HG03520 (cell line): ENCODE results near the gene PRKCA.

Source experiments
- ATAC-seq: cut with Tn5 transposase; IDR thresholded peaks from one replicate; pipeline ENCODE4 v1.9.1; 2021; ENCODE audit warnings: mild to moderate bottlenecking, moderate library complexity; ENCODE audit not compliant: unreplicated experiment

PRKCA gene

DNA sequence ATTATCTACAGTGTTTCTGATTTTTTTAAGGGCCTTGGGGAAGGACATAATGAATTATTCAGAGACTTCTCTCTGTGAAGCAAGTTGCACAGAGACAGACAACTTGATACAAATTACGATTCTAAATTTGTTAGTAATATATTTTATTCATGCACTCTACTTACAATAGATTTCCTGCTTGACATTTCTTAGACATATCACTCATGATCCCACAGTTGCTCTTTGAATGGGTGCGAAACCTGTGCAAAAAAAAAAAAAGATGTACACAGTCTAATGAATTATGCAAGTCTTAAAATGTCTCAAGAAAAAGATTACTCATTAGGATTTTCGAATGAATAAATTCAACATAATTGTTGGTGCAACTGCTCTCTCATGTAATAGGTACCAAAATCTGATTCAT is 254.8 kb downstream of the PRKCA start:
- no peak for ATAC-seq

DNA sequence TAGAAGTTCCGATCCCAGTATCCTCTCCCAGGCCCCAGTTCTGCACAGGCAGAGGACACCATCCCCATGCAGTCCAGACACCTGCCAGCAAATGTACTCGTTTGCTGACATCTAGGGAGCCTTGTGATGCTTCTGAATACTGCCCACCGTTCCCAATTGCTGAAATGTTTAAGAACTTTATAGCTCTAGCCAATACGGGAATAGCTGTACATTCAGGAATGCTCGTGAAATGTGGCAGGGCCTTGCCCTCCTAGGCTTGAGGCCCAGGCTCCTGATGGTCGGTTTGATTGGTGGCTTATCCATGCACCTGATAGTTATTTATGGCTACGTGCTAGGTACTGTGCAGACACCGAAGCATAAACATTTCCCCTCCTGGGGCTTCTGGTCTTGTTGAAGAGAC is 255.5 kb downstream of the PRKCA start:
- no peak for ATAC-seq

DNA sequence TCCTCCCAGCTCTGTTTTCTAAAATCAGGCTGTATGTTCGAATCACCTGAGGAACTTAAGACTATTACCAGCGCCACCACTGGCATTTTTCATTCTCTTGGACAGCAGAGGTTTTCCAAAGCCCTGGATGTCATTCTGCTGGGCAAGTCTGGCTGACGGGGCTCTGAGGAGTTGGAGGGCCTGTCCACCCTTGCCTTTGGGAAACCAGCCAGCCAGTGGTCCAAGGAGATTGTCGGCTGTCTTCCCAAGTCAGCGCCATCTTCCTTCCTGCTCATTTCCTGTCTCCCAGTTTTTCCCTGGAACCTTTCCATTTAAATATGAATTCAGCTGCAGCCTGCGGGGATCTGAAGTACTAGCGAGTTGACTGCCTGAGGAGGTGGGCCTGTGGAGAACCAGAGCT is 258.3 kb downstream of the PRKCA start:
- no peak for ATAC-seq

DNA sequence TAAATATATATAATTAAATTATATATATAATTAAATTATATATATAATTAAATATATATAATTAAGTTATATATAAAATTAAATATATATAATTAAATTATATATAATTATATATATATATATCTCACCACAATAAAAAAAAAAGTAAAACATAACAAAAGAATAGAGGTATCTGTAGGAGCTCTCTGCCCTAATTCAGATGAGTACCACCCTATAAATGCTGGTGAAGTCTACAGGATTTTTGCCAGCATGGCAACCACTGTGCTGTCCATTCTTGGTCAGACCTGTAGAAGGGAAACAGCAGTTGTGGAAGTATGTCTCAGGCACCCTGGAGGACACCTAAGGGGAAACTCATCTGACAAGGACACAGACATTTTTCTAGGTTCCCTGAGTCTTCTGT is 259.7 kb downstream of the PRKCA start:
- no peak for ATAC-seq

DNA sequence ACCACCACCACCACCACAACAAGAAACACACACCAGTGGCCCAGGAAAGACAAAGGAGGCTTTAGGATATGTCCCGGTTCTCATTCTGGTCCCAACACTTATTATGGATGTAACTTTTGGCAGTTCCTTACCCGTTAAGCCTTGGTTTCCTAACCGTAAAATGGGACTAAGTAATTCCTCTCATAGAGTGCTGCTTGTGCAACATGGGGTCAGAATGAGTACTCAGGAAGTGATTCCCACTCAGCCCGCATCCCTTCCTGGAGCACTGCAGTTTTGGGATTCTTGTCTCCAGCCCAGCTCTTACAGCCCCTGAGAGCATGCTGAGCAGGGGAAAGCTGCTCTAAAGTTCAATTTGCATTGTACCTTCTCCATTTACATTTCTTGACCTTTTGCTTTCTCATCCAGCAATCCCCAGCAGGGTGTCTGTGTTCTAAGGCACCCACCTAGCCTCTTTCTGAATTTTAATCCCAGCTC is 262.6 kb downstream of the PRKCA start:
- ATAC-seq, result no peak

DNA sequence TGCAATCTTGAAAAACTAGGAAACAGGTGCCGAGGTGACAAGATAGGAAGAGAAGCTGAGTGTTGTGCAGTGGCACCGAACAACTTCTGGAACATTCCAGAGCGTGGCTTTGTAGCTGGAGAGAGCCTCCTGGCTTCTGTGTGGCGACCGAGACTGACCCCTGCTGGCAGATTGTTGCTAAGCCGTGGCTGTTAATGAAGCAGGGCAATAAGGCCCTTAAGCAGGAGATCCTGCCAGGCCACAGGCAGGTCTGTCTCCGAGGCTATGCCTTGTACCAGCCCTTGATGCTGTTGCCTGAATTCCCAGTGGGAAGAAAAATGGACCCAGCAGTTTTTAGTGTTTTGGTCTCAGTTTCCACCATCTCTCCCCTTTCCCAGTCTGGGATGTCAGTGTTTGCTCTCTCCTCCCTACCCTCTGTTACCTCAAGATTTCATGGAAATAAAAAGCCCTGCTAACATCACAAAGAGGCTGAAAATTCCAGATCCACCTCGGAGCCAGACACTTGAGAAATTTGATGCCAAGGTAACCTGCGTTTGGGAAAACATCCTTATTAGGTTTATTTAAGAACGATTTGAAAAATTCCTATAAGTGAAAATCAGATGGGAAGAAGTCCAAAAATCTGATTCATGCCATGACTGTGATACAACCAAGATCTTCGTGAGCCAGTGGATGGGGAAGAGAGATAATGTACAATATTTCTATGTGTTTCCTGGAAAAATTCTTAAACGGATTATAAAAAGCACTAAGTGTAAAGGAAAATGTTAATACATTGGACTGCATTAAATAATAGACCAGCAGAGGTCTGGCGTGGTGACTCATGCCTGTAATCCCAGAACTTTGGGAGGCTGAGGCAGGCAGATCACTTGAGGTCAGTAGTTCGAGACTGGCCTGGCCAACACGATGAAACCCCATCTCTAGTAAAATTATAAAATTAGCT is 265.1 kb downstream of the PRKCA start:
- peak; percentile 84 for ATAC-seq

DNA sequence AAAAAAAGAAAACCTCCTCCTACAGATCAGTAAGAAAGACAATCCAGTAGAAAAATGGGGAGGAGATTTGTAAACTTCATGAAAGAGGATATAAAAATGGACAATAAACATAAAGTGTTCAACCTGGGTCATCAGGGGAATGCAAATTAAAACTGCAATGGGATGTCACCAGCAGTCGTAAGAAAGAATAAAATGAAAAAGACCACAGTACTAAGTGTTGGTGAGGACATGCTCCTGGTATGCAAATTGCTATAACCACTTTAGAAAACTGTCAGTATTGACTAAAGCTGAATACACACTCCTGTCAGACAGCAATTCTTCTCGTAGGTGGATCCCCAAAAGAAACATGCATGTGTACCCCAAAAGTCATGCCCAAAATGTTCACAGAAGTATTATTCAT is 267.2 kb downstream of the PRKCA start:
- no peak for ATAC-seq

DNA sequence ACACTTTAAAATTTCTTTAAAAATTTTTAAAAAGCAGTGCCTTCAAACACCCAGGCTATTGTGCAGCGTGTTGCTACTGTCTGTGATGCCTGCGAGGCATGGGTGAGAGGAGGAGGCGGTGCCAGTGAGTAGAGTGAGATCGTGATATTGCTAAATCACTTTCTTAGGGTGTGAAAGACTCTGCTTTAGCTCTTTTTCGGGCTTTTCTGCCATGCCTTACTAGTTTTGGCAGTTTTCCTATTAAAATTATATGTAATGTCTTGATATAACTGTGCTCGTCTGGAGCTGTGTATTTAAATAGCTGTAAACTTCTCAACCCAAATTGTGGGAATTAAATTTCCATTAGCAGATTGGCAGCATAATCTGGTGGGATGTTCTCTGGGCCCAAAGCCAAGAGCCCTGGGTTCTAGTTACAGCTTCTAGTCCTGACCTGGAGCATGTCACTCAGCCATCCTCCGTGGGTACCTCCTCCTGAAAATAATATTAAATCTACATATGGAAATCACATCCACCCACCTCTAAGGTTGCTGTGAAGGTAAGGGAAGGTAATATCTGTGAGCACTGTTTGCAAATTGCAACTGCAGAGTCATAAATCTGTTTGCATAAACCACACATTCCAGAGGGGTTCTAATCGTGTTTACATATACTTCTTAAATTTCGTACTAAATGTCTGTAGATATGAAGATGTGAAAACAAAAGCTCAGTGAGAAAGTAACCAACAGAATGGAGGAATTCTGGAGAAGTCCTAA is 268.2 kb downstream of the PRKCA start:
- ATAC-seq, result no peak

DNA sequence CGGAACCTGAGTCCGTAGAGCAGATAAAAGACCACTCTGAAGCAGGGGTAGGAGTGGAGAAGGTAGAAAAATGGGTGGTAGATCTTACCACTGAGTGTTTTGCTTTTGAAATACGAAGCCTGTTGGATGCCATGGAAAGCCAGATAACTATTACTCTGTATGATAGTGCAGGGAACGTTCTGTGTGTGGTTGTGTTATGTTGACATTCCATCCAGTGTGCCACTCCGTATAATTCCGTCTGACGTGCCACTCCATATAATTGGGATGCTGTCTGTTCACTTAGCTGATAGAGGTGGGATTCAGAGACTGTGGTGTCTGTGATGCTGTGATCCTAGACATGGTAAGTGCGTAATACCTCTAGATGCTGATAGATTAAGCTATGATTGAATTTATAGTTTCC is 269.3 kb downstream of the PRKCA start:
- no peak for ATAC-seq

DNA sequence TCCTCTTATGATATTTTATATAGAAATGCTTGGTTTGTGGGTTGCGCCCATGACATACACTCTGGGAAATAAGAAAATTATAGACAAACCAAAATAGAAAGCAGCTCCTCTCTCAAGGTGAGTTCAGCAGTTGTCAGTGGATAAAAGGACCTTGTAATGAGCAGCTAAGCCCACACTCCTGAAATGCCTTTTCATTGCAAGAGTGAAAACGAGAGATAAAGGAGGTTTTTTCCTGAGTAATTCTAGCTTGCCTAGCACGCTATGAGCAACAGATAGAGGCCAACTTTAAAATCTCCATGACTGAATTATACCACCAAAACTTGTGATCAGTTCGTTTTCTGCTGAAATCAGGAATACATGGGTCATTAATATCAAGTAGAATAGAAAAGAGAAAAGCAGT is 270.7 kb downstream of the PRKCA start:
- ATAC-seq, result no peak

DNA sequence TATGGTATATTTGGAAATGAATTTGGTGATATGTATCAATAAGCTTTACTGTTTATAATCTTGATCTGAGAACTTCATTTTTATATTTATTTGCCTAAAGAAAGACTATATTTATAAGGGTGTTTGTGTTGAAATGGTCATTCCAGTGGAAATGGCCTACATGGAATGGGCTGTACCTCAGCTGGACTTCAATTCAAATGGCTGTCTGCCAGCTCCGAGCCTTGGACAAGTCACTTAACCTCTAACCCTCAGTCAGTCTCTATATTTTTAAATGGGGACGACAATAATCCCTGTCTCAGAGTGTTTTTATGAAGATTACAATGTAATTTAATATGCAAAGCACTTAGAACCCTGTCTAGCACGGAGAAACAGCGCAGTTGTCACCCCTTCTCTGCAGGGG is 271.7 kb downstream of the PRKCA start:
- no peak for ATAC-seq

DNA sequence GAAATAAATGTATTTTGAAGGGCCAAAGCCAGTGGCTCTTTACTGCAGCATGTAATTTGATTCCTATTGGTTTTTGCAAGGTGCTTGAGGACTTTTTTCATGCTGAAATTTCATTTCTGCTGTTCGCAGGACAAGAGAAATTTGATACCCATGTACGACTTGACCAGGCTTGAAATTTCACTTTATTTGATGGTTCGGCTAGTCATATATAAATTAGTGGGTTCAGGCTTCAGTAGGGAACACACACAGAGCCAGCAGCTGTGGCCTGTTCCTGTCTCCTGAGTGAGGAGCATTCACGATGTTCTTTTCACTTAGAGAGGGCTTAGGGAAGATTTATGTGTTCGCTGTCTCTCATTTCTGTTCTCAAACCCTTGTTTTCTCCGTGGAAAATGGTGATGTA is 274.1 kb downstream of the PRKCA start:
- no peak for ATAC-seq

DNA sequence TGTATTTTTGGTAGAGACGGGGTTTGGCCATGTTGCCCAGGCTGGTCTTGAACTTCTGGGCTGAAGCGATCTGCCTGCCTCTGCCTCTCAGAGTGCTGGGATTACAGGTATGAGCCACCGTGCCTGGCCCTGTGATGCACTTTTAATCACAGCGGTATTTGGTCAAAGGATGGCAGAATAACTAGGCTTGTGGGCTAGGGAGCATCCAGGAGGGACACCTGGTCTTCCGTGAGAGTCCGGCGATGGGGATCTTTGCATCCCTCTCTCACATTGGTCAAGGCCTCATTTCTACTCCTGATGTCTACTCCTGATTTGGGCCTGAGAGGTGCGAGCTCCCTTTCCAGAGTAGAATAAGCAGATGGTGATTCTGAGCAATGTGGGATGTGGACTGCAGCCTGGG is 274.6 kb downstream of the PRKCA start:
- ATAC-seq, result no peak

DNA sequence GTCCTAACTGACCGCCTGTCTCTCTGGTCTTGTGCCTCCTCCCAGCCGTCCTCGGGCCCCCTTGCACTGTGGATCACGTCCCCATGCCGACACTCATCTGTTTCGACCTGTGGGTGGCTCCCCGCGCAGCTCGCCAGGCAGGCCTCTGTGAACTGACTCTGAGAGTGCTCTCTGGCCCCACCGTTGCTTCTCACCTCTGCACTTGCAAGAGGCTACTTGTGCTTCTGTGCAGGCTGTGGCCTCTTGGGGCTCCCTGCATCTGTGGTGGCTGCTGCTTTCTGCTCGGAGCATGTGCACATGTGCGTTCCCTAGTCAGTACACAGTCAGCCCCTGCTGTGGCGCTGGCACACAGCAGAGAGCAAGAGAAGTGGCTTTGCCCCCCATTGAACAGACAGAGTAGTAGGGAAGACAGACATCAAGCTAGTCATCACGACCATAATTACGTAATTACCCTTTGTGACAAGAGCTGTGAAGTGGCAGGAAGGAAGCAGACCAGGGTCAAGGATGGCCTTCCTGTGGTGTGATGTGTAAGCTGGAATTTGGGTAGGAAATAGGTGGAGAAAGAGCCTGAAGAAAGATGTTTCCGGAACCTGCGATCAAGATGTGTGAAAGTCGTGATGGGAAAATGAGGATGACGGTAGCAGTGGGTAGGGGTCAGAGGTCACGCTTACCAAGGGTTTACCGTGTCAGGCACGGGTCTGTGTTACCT is 276.5 kb downstream of the PRKCA start:
- no peak for ATAC-seq

DNA sequence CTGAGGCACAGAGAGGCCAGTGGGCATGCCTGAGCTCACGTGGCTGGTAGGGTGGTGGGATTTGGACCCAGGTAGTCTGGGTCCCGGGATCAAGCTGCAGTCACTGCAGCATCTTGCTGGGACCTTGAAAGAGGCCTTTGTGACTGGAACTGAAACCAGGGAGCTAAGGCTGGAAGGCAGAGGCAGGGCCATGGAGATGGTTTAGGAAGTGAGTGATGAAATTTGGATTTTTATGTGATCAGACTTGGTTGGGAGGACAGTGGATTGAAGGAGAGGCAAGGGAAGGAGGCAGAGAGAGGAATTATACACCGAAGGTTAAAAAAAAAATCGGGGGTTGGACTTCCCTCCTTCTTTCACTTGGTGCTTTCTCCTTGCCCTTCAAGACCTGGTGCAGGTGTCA is 277.1 kb downstream of the PRKCA start:
- ATAC-seq, result no peak

DNA sequence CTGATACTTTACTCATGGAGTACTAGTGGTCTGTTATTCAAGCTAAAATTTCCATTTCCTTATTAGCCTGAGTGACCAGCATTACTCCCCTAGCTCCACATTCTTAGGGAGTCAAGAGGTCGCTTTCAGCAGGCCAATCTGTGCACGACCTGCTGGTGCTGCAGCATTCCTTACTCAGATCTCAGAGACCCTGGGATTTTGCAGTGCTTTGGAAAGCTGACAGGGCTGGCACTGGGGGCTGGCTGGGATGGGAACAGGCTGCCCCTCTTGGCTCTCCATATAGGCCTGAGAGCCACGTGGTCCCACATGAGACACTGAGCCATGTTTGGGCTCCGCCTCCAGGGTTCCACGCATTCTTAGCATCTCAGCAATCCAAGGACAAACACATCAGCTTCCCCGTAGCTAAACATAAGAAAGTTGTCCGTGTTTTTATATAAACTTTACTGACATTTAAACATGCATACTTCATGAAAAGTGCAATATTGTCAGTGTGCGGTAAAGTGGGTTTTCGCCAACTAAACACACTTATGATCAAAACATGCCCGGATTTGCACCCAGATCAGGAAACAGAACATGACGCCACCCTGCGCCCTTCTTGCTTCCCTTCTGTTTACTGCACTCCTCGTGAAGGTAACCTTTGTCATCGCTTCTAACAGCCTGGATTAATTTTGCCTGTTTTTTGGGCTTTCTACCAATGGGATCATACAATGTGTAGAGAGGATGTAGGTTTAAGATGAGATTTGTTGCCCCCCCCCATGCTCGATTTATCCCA is 278.0 kb downstream of the PRKCA start:
- ATAC-seq, result no peak

DNA sequence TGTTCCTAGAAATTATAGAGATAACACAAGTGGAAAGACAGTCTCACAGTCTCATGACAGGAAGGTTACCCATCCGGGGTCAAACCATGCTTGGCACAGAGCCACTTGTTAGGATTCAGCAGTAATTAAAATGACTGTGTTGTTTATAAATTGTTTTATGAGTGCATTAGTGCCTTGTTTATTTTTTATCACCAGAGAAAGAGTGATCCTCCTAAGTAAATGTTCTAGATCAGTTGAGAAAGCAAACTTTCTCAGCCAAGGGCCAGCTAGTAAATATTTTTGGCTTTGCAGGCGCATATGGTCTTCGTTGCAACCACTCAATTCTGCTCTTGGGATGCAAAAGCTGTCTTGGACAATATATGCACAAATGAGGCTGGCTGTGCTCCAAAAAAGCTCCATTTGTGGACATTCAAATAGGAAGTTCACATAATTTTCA is 278.6 kb downstream of the PRKCA start:
- ATAC-seq, result no peak

DNA sequence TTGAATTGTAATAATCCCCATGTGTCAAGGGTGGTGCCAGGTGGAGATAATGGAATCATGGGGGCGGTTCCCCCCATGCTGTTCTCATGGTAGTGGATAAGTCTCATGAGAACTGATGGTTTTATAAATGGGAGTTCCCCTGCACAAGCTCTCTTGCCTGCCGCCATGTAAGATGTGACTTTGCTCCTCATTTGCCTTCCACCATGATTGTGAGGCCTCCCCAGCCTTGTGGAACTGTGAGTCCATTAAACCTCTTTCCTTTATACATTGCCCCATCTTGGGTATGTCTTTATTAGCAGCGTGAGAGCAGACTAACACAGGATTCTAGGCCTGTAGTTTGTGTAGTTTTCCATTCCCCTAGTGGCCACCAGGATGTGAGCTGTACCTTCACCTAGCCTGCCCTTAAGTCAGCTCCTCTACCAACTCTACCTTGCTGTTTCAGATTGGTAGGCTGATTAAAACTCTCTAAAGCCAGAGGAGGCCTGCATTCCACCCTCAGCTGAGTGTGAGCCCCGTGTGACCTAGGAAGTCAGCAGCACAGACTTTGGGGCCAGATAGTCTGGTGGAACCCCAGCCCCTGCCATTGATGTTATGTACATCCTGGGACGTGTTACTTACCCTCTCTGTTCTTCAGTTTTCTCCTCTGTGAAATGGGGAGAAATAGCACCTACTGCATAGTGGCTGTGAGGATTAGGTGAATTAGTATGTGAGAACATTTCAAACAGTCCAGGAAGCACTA is 280.1 kb downstream of the PRKCA start:
- ATAC-seq, result no peak

DNA sequence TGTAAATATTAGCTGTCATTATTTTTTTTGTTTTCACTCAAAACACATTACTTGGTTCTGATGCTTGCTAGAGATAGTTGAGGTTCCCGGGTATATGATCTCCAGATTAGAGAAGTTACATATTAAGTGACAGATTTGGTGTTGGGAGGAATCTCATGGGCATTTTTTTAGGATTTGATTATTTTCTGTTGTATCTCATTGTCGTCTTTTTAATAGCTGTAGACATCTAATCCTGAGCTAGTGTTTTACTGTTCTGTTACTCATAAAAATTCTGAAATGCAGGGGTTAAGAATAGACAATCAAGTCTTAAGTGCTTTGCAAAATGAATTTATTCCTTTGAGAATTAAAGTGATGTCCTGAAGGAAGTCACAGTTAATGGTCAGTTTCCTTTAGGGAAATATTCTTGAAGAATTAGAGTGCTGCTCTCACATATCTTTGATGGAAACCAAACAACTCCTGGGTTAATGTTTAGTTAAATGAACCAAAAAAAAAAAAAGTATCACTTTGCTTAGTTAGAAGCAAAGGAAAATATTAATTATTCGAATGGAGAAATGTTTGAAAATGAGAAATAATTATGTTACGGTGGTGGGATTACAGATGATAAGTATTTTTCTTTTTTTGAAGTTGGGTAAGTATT is 280.8 kb downstream of the PRKCA start:
- ATAC-seq, result no peak

DNA sequence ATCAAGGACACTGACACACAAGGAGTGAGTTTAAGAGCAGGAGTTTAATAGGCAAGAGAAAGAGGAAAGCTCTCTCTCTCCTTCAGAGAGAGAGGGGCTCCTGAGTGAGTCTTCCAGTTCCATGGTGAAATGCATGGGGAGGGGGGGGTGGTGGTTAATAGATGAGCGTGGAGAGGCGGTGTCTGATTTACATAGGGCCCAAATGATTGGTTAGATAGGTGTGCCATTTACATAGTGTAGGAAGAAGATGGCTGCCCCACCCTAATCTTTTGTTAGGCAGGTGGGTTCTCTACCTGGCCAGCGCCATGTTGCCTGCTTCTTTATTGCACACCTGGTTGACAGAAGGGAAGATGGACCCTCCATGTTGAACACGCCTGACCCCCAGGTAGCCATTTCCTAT is 282.5 kb downstream of the PRKCA start:
- no peak for ATAC-seq
